GM10248 (cell line): ENCODE measurements around the gene SMYD3.
"Not testable (repeated sequence)": the region's sequence is repeated elsewhere in the genome, so short reads cannot be mapped to it uniquely, and the experiment has no call there.

Experiments used
- CTCF ChIA-PET: fragments of 300-600 bp; sonication (Branson Sonifier 250); formaldehyde crosslinking; extraction: SDS; loops from one replicate; lab custom pipeline; 2021; ENCODE audit warnings: antibody characterized with exemption; lab: Yijun Ruan, JAX
- POLR2A ChIA-PET: fragments of 350-650 bp; sonication (Branson Sonifier 250); formaldehyde crosslinking; extraction: SDS; loops from one replicate; lab custom pipeline; 2020; ENCODE audit warnings: antibody characterized with exemption; lab: Yijun Ruan, JAX
- DNase-seq: peaks from one replicate; pipeline ENCODE4 v3.0.0; 2012; ENCODE audit errors: extremely low spot score
- CTCF ChIP-seq: IDR thresholded peaks from 2 replicates; pipeline ENCODE4 v1.5.1; 2012; ENCODE audit warnings: mild to moderate bottlenecking, low read depth; ENCODE audit errors: extremely low read depth, missing control alignments, control extremely low read depth

The SMYD3 gene

DNA sequence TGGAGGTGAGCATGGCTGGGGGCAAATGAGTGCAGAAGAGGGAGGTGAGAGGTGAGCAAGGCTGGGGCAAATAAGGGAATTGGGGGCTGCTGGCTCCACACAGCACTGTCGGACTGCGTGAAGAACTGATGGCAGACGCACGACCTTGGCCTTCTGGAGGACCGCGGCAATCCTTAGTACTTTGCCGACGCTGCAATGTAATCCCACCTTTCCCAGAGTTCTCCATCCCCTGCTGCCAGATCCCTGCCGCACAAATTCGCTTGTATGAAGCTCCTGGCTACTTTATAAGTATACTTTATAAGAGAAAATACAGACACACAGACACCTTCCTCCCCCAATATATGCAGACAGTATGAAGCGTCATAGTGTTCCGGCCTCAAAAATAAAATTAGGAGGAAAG lies 472.4 kb downstream of the SMYD3 start:
- TF ChIP-seq CTCF = no peak
- POLR2A ChIA-PET = no interaction called here
- CTCF ChIA-PET = no interaction called here
- no peak for DNase-seq

GRCh38 chr1:246032984-246033383 lies 474.1 kb downstream of the SMYD3 start:
- no peak for TF ChIP-seq CTCF
- CTCF ChIA-PET = interaction anchor here (1.1 kb wide), 1 partner anchor 9 kb away, joined by 4 read pairs; no protein-coding TSS in a partner anchor
- POLR2A ChIA-PET = no interaction called here
- DNase-seq = no peak

DNA sequence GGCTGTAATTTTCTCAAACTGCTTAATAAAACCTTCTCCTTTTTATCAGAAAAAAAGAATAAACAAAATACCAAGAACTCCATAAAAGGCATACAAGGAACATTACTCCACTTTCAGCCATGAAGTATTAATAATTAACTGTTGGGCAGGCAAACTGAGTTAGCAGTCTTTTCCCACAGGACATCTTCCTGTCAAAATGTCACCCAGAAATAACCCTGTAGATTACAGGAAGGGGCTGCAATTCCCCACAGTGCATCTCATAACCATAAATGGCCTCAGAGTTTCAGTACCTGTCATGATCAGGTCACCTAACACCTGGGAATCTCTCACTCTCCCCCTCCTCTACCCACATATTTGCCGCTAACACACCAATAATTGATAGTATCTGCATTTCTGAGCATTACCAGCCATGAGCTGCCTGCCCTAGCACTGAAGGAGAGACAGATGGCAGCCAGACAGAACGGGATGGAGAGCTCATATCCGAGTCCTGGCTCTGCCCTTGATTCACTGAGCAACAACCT lies 475.0 kb downstream of the SMYD3 start:
- ChIA-PET POLR2A (no interaction called here), CTCF (interaction anchor here (0.9 to 1.1 kb wide), 2 partner anchors 10 to 247 kb away, joined by 3 to 4 read pairs; no protein-coding TSS in a partner anchor)

GRCh38 chr1:246029616-246030015 lies 477.5 kb downstream of the SMYD3 start:
- CTCF ChIA-PET = no interaction called here
- POLR2A ChIA-PET = no interaction called here
- DNase-seq = no peak
- no peak for TF ChIP-seq CTCF

More for the DNA sequence above, 475.0 kb downstream of the SMYD3 start:
- no peak for DNase-seq
- no peak for TF ChIP-seq CTCF

- CTCF ChIA-PET = interaction anchor here (0.9 to 3.5 kb wide), 4 partner anchors 11 to 869 kb away, joined by 3 to 11 read pairs (median 4); partner anchors contain the start of gene KIF26B
- POLR2A ChIA-PET, DNase-seq: not testable (repeated sequence)
Observed at GRCh38 chr1:246024118-246024517, 483.0 kb downstream of the SMYD3 start.

GRCh38 chr1:246020211-246020954 lies 486.7 kb downstream of the SMYD3 start:
- POLR2A ChIA-PET = no interaction called here
- no peak for DNase-seq
- TF ChIP-seq CTCF = no peak
- CTCF ChIA-PET = interaction anchor here (1.3 to 1.8 kb wide), 2 partner anchors 9 to 867 kb away, joined by 4 to 8 read pairs; no protein-coding TSS in a partner anchor

- no peak for TF ChIP-seq CTCF
- DNase-seq = no peak
- POLR2A ChIA-PET = no interaction called here
- CTCF ChIA-PET = interaction anchor here (1.1 kb wide), 1 partner anchor 8 kb away, joined by 4 read pairs; no protein-coding TSS in a partner anchor
Observed at GRCh38 chr1:246018146-246018545, 488.9 kb downstream of the SMYD3 start.
